HL-60 (cell line): ENCODE data around the gene CDC23.

ENCODE experiments used
- DNase-seq, 2 experiments: peaks; one replicate each; pipeline ENCODE4 v3.0.0-alpha.2; 2010 to 2020; ENCODE audit warnings: low read depth in 1 of 2, low spot score in 1 of 2
- H3K27ac ChIP-seq: fragments of 250-450 bp; sonication (Bioruptor Pico); replicated peaks from 2 replicates; pipeline ENCODE4 v1.5.1; 2020; ENCODE audit warnings: mild to moderate bottlenecking, moderate library complexity
- H3K27me3 ChIP-seq: fragments of 250-450 bp; sonication (Bioruptor Pico); 2 replicates; pipeline ENCODE4 v1.5.1; 2021; ENCODE audit warnings: mild to moderate bottlenecking, moderate library complexity; ENCODE audit not compliant: insufficient read depth, poor library complexity, severe bottlenecking
- H3K4me3 ChIP-seq: replicated peaks from 2 replicates; pipeline ENCODE4 v1.5.1; 2011; ENCODE audit warnings: mild to moderate bottlenecking, control low read depth, low read length; ENCODE audit not compliant: insufficient read depth
- GABPA ChIP-seq: IDR thresholded peaks from 2 replicates; pipeline ENCODE4 v1.6.1; 2012; ENCODE audit warnings: low read depth
- POLR2AphosphoS5 ChIP-seq: IDR thresholded peaks from 2 replicates; pipeline ENCODE4 v1.6.1; 2012; ENCODE audit warnings: low read depth
- SPI1 ChIP-seq: IDR thresholded peaks from 2 replicates; pipeline ENCODE4 v1.6.1; 2012; ENCODE audit warnings: low read depth, mild to moderate bottlenecking, borderline replicate concordance
- TF ChIP-seq, protein P1 (sequence below): IDR thresholded peaks from 2 replicates; pipeline ENCODE4 v1.6.1; 2012; ENCODE audit warnings: low read depth; ENCODE audit not compliant: insufficient replicate concordance
- TF ChIP-seq, protein P2 (sequence below): IDR thresholded peaks from one replicate; pipeline ENCODE4 v1.5.1; 2011; ENCODE audit warnings: low read length, control low read depth, inconsistent platforms; ENCODE audit not compliant: insufficient read depth

The CDC23 gene

DNA sequence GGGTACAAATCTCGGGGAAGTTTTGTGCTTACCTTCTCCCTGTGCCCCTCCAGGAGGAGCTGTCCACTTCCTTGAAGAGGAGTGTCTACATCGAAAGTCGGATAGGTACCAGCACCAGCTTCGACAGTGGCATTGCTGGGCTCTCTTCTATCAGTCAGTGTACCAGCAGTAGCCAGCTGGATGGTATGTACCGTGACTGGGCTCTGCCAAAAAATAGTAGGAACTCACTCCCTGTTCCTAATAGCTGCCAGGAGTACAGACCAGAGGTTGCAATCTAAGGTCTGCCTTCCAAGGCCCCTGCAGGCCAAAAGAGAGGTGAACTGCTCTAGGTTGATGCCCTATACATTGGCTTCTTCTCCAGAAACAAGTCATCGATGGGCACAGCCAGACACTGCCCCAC lies 30.3 kb downstream of the CDC23 start:
- H3K4me3 ChIP-seq, result no peak overlapping the region
- H3K27ac ChIP-seq, result no peak overlapping the region
- TF ChIP-seq GABPA, result no peak
- TF ChIP-seq, protein P1, sequence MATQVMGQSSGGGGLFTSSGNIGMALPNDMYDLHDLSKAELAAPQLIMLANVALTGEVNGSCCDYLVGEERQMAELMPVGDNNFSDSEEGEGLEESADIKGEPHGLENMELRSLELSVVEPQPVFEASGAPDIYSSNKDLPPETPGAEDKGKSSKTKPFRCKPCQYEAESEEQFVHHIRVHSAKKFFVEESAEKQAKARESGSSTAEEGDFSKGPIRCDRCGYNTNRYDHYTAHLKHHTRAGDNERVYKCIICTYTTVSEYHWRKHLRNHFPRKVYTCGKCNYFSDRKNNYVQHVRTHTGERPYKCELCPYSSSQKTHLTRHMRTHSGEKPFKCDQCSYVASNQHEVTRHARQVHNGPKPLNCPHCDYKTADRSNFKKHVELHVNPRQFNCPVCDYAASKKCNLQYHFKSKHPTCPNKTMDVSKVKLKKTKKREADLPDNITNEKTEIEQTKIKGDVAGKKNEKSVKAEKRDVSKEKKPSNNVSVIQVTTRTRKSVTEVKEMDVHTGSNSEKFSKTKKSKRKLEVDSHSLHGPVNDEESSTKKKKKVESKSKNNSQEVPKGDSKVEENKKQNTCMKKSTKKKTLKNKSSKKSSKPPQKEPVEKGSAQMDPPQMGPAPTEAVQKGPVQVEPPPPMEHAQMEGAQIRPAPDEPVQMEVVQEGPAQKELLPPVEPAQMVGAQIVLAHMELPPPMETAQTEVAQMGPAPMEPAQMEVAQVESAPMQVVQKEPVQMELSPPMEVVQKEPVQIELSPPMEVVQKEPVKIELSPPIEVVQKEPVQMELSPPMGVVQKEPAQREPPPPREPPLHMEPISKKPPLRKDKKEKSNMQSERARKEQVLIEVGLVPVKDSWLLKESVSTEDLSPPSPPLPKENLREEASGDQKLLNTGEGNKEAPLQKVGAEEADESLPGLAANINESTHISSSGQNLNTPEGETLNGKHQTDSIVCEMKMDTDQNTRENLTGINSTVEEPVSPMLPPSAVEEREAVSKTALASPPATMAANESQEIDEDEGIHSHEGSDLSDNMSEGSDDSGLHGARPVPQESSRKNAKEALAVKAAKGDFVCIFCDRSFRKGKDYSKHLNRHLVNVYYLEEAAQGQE, result no peak
- TF ChIP-seq, protein P2, sequence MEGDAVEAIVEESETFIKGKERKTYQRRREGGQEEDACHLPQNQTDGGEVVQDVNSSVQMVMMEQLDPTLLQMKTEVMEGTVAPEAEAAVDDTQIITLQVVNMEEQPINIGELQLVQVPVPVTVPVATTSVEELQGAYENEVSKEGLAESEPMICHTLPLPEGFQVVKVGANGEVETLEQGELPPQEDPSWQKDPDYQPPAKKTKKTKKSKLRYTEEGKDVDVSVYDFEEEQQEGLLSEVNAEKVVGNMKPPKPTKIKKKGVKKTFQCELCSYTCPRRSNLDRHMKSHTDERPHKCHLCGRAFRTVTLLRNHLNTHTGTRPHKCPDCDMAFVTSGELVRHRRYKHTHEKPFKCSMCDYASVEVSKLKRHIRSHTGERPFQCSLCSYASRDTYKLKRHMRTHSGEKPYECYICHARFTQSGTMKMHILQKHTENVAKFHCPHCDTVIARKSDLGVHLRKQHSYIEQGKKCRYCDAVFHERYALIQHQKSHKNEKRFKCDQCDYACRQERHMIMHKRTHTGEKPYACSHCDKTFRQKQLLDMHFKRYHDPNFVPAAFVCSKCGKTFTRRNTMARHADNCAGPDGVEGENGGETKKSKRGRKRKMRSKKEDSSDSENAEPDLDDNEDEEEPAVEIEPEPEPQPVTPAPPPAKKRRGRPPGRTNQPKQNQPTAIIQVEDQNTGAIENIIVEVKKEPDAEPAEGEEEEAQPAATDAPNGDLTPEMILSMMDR, result no peak
- no peak for TF ChIP-seq POLR2AphosphoS5
- no peak for TF ChIP-seq SPI1
- no peak for DNase-seq
- H3K27me3 ChIP-seq, result no peaks in the 10 kb centered on the region

DNA sequence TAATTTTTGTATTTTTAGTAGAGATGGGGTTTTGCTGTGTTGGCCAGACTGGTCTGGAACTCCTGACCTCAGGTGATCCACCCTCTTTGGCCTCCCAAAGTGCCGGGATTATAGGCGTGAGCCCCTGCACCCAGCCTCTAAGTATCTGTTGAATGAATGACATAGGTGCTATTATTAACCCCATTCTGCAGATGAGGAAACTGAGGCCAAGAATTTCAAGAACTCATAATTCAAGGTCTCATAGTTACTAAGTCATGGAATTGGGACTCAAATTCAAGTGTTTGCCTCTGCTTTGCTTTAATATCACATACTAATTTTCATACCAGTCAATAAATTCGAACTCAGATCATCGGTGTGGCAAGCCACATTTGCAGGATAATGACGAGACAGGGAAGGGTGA lies 32.3 kb downstream of the CDC23 start:
- H3K27me3 ChIP-seq, result no peaks in the 10 kb centered on the region
- no peak overlapping the region for H3K4me3 ChIP-seq
- no peak for DNase-seq
- TF ChIP-seq POLR2AphosphoS5, result no peak
- no peak for TF ChIP-seq SPI1
- TF ChIP-seq, protein P2, result no peak
- H3K27ac ChIP-seq, result no peak overlapping the region

DNA sequence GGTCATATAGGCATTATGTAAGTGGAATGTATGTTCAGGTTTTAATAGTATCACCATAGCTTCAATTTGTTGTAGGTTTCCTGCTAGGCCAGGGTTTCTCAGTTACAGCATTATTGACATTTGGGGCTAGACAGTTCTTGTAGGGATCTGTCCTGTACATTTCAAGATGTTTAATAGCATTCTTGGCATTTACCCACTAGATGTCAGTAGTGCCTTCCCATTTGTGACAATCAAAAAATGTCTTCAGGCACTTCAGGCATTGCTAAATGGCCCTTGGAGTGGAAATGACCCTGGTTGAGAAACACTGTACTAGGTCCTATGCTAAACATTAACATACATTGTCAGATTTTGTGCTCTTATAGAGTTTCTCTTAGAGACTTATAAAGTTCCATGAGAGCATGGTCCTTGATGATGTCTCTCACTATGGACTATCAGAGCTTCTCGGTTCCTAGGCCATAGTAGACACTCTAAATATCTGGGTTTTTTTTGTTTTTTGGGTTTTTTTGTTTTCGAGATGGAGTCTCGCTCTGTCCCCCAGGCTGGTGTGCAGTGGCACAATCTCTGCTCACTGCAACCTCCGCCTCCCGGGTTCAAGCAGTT lies 32.8 kb downstream of the CDC23 start:
- TF ChIP-seq GABPA, result no peak
- TF ChIP-seq, protein P2, result peak; percentile 27
- Histone ChIP-seq H3K27me3 (no peaks in the 10 kb centered on the region), H3K27ac (no peak overlapping the region), H3K4me3 (peak overlapping the region; percentile 60)
- peak; percentile 44 to 63 for DNase-seq

DNA sequence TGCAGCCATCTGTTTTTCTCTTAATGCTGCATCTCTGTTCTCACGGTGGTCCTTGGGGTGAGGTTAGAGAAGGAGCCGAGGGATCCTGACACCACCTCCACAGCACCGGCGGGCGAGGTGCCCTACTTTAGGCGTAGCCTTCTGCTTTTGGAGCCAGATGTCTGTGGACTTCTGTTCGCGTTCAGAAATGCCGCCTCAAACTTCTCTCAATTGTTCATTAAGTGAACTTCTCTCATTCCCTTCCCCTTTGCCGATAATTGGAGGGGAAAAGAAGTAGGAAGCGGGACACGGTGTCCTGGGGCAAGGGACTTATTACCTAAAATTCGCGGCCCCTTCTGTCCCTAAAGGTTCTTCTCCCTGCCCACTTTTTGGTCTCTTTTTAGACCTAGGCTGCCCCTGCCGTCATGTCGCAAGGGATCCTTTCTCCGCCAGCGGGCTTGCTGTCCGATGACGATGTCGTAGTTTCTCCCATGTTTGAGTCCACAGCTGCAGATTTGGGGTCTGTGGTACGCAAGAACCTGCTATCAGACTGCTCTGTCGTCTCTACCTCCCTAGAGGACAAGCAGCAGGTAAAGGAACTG lies 33.8 kb downstream of the CDC23 start:
- no peak for TF ChIP-seq POLR2AphosphoS5
- TF ChIP-seq, protein P2, result no peak
- TF ChIP-seq GABPA, result no peak
- TF ChIP-seq, protein P1, result no peak
- no peak for TF ChIP-seq SPI1
- H3K4me3 ChIP-seq, result peak overlapping the region; percentile 60
- no peaks in the 10 kb centered on the region for H3K27me3 ChIP-seq
- peak in 1 of 2 experiments; percentile 8 for DNase-seq
- peak overlapping the region; percentile 92 for H3K27ac ChIP-seq
